ENCODE results near the gene NFATC2.

GRCh38 chr20:51359401-51359800 lies 183.1 kb downstream of the NFATC2 start:
- TF ChIP-seq CTCF (IDR thresholded peaks at IDR 0.05): no peak
- TF ChIP-seq POLR2A (IDR thresholded peaks at IDR 0.05): no peak

All from Peyer's patch (tissue), 4 donors.